Gastrocnemius medialis (tissue), 4 donors: ENCODE data around the gene ZC2HC1B.

Source experiments
- POLR2A ChIP-seq, 2 donors: fragments of 450-650 bp; IDR thresholded peaks; one replicate each; pipeline ENCODE4 v1.6.1; 2017; ENCODE audit warnings: antibody characterized with exemption in 2 of 2, mild to moderate bottlenecking in 2 of 2, moderate library complexity in 2 of 2
- TF ChIP-seq, protein P1 (sequence below), 5 experiments: fragments of 450-650 bp in 3 of 5; fragments of 200-600 bp in 2 of 5; sonication (generic) in 2 of 5; IDR thresholded peaks in 4 of 5; conservative IDR thresholded peaks in 1 of 5; 1 replicate in 4 of 5; 2 replicates in 1 of 5; pipeline ENCODE4 v1.5.1; 2016 to 2019; ENCODE audit warnings: antibody characterized with exemption in 5 of 5, mild to moderate bottlenecking in 3 of 5, moderate library complexity in 3 of 5

DNA sequence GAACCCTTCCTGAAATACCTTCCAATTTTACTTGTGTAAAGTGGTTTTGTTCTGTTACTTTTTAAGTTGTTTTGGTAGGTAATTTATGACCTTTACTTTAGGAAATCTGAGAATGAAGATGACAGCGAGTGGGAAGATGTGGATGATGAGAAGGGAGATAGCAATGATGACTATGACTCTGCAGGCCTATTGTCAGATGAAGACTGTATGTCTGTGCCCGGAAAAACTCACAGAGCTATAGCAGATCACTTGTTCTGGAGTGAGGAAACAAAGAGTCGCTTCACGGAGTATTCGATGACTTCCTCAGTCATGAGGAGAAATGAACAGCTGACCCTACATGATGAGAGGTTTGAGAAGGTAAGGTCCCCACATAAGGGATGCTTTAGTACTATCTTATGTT is 6.6 kb upstream of the ZC2HC1B start:
- TF ChIP-seq, protein P1, sequence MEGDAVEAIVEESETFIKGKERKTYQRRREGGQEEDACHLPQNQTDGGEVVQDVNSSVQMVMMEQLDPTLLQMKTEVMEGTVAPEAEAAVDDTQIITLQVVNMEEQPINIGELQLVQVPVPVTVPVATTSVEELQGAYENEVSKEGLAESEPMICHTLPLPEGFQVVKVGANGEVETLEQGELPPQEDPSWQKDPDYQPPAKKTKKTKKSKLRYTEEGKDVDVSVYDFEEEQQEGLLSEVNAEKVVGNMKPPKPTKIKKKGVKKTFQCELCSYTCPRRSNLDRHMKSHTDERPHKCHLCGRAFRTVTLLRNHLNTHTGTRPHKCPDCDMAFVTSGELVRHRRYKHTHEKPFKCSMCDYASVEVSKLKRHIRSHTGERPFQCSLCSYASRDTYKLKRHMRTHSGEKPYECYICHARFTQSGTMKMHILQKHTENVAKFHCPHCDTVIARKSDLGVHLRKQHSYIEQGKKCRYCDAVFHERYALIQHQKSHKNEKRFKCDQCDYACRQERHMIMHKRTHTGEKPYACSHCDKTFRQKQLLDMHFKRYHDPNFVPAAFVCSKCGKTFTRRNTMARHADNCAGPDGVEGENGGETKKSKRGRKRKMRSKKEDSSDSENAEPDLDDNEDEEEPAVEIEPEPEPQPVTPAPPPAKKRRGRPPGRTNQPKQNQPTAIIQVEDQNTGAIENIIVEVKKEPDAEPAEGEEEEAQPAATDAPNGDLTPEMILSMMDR (IDR thresholded peaks at IDR 0.05 in 4 of 5, conservative IDR thresholded peaks at IDR 0.05 in 1 of 5) = no peak
- TF ChIP-seq POLR2A (IDR thresholded peaks at IDR 0.05) = no peak
